Aorta (tissue), 5 donors: ENCODE measurements around the gene IGLL5. TPM values are rescaled to one million over a fixed set of nuclear protein-coding genes. Genes with fewer than 3 reads are reported as not detected.

Experiments used
- ATAC-seq: fragments of 200-7000 bp; cut with Tn5 transposase; one replicate; pipeline ENCODE4 v1.9.1; 2022; ENCODE audit warnings: moderate library complexity; ENCODE audit not compliant: low FRiP score
- DNase-seq, 2 donors: peaks; one replicate each; pipeline ENCODE4 v3.0.0-alpha.2; 2020
- H3K27ac ChIP-seq, 2 donors: one replicate each; pipeline ENCODE4 v1.5.1; 2013; ENCODE audit warnings: low read length in 2 of 2, mild to moderate bottlenecking in 2 of 2, moderate library complexity in 2 of 2, control low read depth in 1 of 2, inconsistent platforms in 1 of 2, low read depth in 1 of 2
- H3K27me3 ChIP-seq, 2 donors: one replicate each; pipeline ENCODE4 v1.6.1; 2013; ENCODE audit warnings: control low read depth in 1 of 2, low read length in 1 of 2, mild to moderate bottlenecking in 1 of 2, moderate library complexity in 1 of 2; ENCODE audit not compliant: insufficient read depth in 2 of 2, control insufficient read depth in 1 of 2
- H3K36me3 ChIP-seq, 2 donors: one replicate each; pipeline ENCODE4 v1.6.1; 2013; ENCODE audit warnings: control low read depth in 1 of 2, low read length in 1 of 2, mild to moderate bottlenecking in 1 of 2; ENCODE audit not compliant: insufficient read depth in 2 of 2, control insufficient read depth in 1 of 2
- H3K4me1 ChIP-seq, 2 donors: one replicate each; pipeline ENCODE4 v1.6.1; 2013; ENCODE audit warnings: low read length in 2 of 2, control low read depth in 1 of 2, mild to moderate bottlenecking in 1 of 2, moderate library complexity in 1 of 2; ENCODE audit not compliant: insufficient read depth in 2 of 2, control insufficient read depth in 1 of 2
- H3K4me3 ChIP-seq, 2 donors: one replicate each; pipeline ENCODE4 v1.5.1; 2013; ENCODE audit warnings: low read length in 2 of 2, control low read depth in 1 of 2, mild to moderate bottlenecking in 1 of 2
- H3K9me3 ChIP-seq: one replicate; pipeline ENCODE4 v1.6.1; 2013; ENCODE audit warnings: mild to moderate bottlenecking, low read length; ENCODE audit not compliant: control insufficient read depth
- WGBS, 2 donors: extraction: QIAGEN DNeasy Blood & Tissue Kit; methylation state at CpG; one replicate each; pipeline ENCODE4 v1.1.7; 2013; 5-methylcytosine and 5-hydroxymethylcytosine counted together
- intact Hi-C, 2 donors: fragments of 100-400 bp; cut with DNase I; formaldehyde crosslinking; loops; one replicate each; pipeline versions ENCODE4 v1.14.2 to v1.15.0; 2022
- microRNA-seq, 2 donors: library from miRNA; unstranded; fragments of <30 nt; microRNA quantifications; one replicate each; pipeline ENCODE4 v1.2.0, GENCODE V29; 2020
- polyA plus RNA-seq, 2 donors: library from polyadenylated mRNA; stranded (reverse); fragments of 200-250 nt; gene quantifications; one replicate each; pipeline ENCODE4 v1.2.3, GENCODE V29; 2013
- total RNA-seq, 2 donors: library from RNA; stranded (reverse); fragmentation: NEBNext Ultra II Directional; extraction: Animal tissue kit (Norgen Biotek cat#: 25700); gene quantifications; one replicate each; pipeline ENCODE4 v1.2.1, GENCODE V29; 2021
- donor health status: healthy with polysubstance abuse.
- donor health status: Bipolar disorder and iron deficiency.
- donor health status: DM: no; HTN: no; CAD: no.
- donor health status: DM: no; HTN: no; CAD: no.
- donor health status: DM: yes; HTN: yes; CAD: no.

IGLL5 gene
- total and polyA plus RNA-seq, 4 donors: 0.51 to 6.1 (median 2.0) TPM

DNA sequence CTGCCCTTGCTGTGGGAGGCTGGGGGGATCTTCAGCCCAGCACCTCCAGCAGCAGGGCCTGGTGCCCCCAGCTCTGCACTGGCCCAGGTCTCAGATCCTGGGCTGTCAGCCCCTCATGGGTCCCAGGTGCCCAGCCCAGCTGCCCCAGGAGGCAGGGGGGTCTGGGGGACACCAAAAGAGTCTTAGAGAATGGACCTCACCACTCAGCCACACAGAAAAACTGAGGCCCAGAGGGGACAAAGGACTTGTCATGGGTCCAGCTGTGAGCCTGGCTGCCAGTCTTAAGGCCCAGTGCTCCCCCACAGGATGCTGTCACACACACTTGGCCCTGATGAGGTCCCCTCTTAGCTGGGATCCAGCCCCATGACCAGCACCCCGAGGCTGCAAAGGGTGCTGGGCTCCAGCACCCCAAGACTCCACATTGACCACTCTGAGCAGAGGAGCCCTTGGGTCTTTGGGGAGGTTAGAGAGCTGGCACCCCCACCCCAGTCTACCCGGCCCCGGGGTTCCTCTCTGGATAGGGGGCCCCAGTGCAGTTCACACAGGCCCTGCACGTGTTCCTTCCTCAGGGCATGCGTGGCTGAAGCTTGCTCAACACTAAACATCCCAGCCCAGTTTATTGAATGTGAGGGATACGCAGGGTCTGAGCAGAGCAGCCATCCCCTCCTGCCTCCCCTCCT, 54.4 kb downstream of the IGLL5 start:
- peak in 1 of 2 donors; percentile 32 for DNase-seq
- Histone ChIP-seq H3K27ac (no peak overlapping the region), H3K4me3 (no peak overlapping the region), H3K4me1 (no peaks in the 10 kb centered on the region), H3K36me3 (no peaks in the 10 kb centered on the region), H3K9me3 (no peaks in the 10 kb centered on the region), H3K27me3 (no peaks in the 10 kb centered on the region)
- 90 to 92% methylated on average over 6 of the region's 6 CpGs for WGBS, 2 donors
- intact Hi-C loops: no loop called here
- no peak for ATAC-seq

DNA sequence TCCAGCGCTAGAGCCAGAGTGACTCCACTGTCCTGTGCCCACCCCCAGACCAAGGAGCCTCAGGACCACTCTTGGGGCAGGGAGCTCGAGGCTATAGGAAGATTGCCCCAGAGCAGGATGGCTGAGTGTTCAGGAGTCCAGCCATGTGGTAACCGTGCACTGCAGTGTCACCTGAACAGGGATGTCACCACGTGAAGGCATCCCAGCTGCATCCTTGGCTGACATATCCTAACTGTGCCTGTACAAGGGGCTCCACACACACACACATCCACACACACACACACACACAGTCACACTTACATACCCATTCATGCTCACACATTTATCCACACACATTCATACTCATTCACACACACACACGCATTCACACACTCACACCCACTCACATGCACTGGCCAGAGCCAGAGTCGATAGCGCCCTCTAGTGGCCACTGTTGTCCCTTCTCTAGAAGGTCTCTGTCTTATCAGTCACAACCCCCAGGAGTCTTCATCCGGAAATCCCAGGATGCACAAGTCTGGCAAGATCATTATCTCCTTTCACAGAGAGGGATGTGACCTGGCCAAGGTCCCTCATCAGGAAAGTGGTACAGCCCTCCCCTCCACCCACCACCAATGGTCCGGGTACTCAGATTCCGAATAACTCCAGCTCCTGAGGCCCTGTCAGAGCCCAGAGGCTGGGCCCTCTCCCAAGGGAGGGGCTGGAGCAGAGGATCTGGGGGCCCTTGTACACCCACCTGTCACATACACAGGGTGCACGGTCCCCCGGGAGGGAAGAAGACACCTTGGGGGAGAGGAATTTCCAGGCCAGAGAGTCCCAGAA, 55.1 kb downstream of the IGLL5 start:
- no peaks in the 10 kb centered on the region for H3K9me3 ChIP-seq
- H3K36me3 ChIP-seq: no peaks in the 10 kb centered on the region
- ATAC-seq: peak; percentile 31
- peak; percentile 63 to 76 for DNase-seq
- 50 to 53% methylated on average over 12 of the region's 12 CpGs for WGBS, 2 donors
- intact Hi-C loops: no loop called here
- H3K27ac ChIP-seq: no peak overlapping the region
- no peaks in the 10 kb centered on the region for H3K4me1 ChIP-seq
- H3K27me3 ChIP-seq: no peaks in the 10 kb centered on the region
- H3K4me3 ChIP-seq: no peak overlapping the region

- intact Hi-C loops: no loop called here
Measured at GRCh38 chr22:22943521-22944267, 56.1 kb downstream of the IGLL5 start.

GRCh38 chr22:22944268-22944985, 56.8 kb downstream of the IGLL5 start:
- Histone ChIP-seq H3K27me3 (no peaks in the 10 kb centered on the region), H3K27ac (no peak overlapping the region), H3K36me3 (no peaks in the 10 kb centered on the region), H3K4me1 (no peaks in the 10 kb centered on the region), H3K4me3 (no peak overlapping the region), H3K9me3 (no peaks in the 10 kb centered on the region)
- WGBS, 2 donors: 69 to 71% methylated on average over 18 of the region's 18 CpGs
- peak in 1 of 2 donors; percentile 55 for DNase-seq
- no peak for ATAC-seq
- intact Hi-C loops: no loop called here

More at GRCh38 chr22:22943521-22944267, 56.1 kb downstream of the IGLL5 start:
- DNase-seq (peak in 1 of 2 donors; percentile 27), ATAC-seq (no peak)
- no peaks in the 10 kb centered on the region for H3K27me3 ChIP-seq
- no peaks in the 10 kb centered on the region for H3K36me3 ChIP-seq
- 63 to 70% methylated on average over 14 of the region's 14 CpGs for WGBS, 2 donors
- H3K27ac ChIP-seq: no peak overlapping the region
- no peaks in the 10 kb centered on the region for H3K4me1 ChIP-seq
- H3K9me3 ChIP-seq: no peaks in the 10 kb centered on the region
- H3K4me3 ChIP-seq: no peak overlapping the region

DNA sequence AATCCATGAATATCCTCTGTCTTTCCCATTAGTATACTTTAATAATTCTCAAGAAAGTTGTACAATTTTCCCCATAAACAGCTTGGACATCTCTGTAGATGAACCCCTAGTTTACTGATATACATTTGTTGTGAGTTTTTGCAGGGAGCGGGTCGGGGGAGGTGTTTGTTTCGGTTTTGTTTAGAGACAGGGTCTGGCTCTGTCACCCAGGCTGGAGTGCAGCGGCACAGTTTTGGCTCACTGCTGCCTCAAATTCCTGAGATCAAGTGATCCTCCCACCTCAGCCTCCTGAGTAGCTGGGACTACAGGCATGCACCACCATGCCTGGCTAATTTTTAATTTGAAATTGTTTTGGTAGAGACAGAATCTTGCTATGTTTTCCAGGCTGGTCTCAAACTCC, 57.6 kb downstream of the IGLL5 start:
- no peaks in the 10 kb centered on the region for H3K27me3 ChIP-seq
- H3K9me3 ChIP-seq: no peaks in the 10 kb centered on the region
- no peak overlapping the region for H3K27ac ChIP-seq
- no peaks in the 10 kb centered on the region for H3K36me3 ChIP-seq
- intact Hi-C loops: no loop called here
- H3K4me1 ChIP-seq: no peaks in the 10 kb centered on the region
- 76 to 83% methylated on average over 4 of the region's 4 CpGs for WGBS, 2 donors
- H3K4me3 ChIP-seq: no peak overlapping the region
- DNase-seq: peak in 1 of 2 donors; percentile 56
- no peak for ATAC-seq

Small RNA genes lying within 50 kb of the gene (microRNA-seq; reads per million reads assigned to microRNA genes)
- gene MIR5571: 0 reads per million in 2 donors

Other genes with a start within 250 kb of the IGLL5 start
- not detected for gene GGTLC2, start 243.2 kb upstream of the IGLL5 start, total RNA-seq
- gene GGTLC2, start 243.2 kb upstream of the IGLL5 start, polyA plus RNA-seq: not detected
- gene GNAZ, start 182.7 kb downstream of the IGLL5 start, total RNA-seq: 1 to 10 TPM; 5.8 to 6.1 TPM
- 1 to 10 TPM in 1 of 2 donors, under 1 TPM in 1; 0.84 to 1.4 TPM for gene GNAZ, start 182.7 kb downstream of the IGLL5 start, polyA plus RNA-seq